ENCODE results near the gene PNKP. TPM values are rescaled to one million over a fixed set of nuclear protein-coding genes. Genes with fewer than 3 reads are reported as not detected.

PNKP gene
- total and polyA plus RNA-seq, 2 of the 8 experiments (the other 6 are each of a cell fraction or from before 2014, with no cell fraction given): 45.8 to 105 TPM

GRCh38 chr19:49816590-49816989 is 50.8 kb downstream of the PNKP start:
- Histone ChIP-seq H2BK20ac (ENCODE audit: low read length) (no peak overlapping the region), H3K18ac (ENCODE audit: extremely low read depth, low read length) (no peak overlapping the region), H3K27ac (ENCODE audit: low read depth, low read length) (no peak overlapping the region), H4K20me1 (replicated peaks in 1 of 2; ENCODE audit: control insufficient read depth in 1 of 2, insufficient read depth in 2 of 2, low read length in 2 of 2) (no peaks in the 10 kb centered on the region), H4K8ac (ENCODE audit: extremely low read depth, insufficient read depth, low read length) (peak overlapping the region; percentile 48; the same call in 1 of the 2 replicates), H4K91ac (replicated peaks; ENCODE audit: insufficient read length, low read length) (no peak overlapping the region), H2BK120ac (replicated peaks; ENCODE audit: low read depth, low read length) (no peak overlapping the region), H3K27me3 (replicated peaks in 1 of 4; ENCODE audit: control insufficient read depth in 3 of 4, extremely low read depth in 1 of 4, insufficient read depth in 3 of 4, low read length in 3 of 4) (no peaks in the 10 kb centered on the region), H3K4me2 (ENCODE audit: insufficient read depth in 1 of 2, low read depth in 2 of 2, low read length in 2 of 2) (peak overlapping the region; percentile 58 to 78; a peak in 2 of 4 replicates), H3K36me3 (ENCODE audit: control insufficient read depth in 2 of 4, insufficient read depth in 4 of 4, low read length in 3 of 4) (peaks cover 0 to 3% (median 0%) of the 10 kb centered on the region in 4 experiments; a peak in 2 of 8 replicates), H2AK5ac (ENCODE audit: low read depth, low read length) (no peak overlapping the region), H3K79me2 (ENCODE audit: control insufficient read depth in 1 of 2, insufficient read depth in 2 of 2, low read length in 2 of 2) (peaks cover 0 to 16% of the 10 kb centered on the region in 2 experiments; a peak in 3 of 4 replicates), H3K4me3 (ENCODE audit: extremely low read depth in 1 of 4, insufficient read depth in 2 of 4, low read depth in 3 of 4, low read length in 4 of 4) (no peak overlapping the region; a peak in 1 of 8 replicates), H3K23ac (ENCODE audit: insufficient read length) (no peak overlapping the region), H2AFZ (ENCODE audit: low read length) (no peak overlapping the region), H2BK15ac (ENCODE audit: low read length) (no peak overlapping the region), H3K23me2 (ENCODE audit: low read depth, low read length) (peaks cover 2% of the 10 kb centered on the region), H2BK5ac (ENCODE audit: low read depth, low read length) (no peak overlapping the region; the same call in 1 of the 2 replicates), H4K5ac (ENCODE audit: insufficient read length, low read depth, low read length) (no peak overlapping the region), H3K9ac (replicated peaks in 1 of 4; ENCODE audit: extremely low read depth in 1 of 4, low read depth in 3 of 4, low read length in 3 of 4) (no peak overlapping the region), H3K9me3 (ENCODE audit: insufficient read depth in 2 of 2, low read depth in 1 of 2, low read length in 1 of 2) (no peaks in the 10 kb centered on the region), H3K4ac (replicated peaks; ENCODE audit: insufficient read length, low read depth, low read length) (no peak overlapping the region), H3K4me1 (replicated peaks in 1 of 4; ENCODE audit: control insufficient read depth in 3 of 4, insufficient read depth in 4 of 4, low read length in 3 of 4) (peaks cover 4 to 11% (median 6%) of the 10 kb centered on the region in 4 experiments), H3K56ac (replicated peaks; ENCODE audit: insufficient read length, low read depth, low read length) (no peak overlapping the region), H2BK12ac (ENCODE audit: low read depth, low read length) (peak overlapping the region; percentile 35; the same call in 1 of the 2 replicates), H3K14ac (ENCODE audit: insufficient read length) (no peak overlapping the region), H3K79me1 (ENCODE audit: low read depth, low read length) (peaks cover 9% of the 10 kb centered on the region)
- ChIA-PET POLR2A (ENCODE audit: partially characterized antibody) (interaction anchor here (1.1 kb wide), 1 partner anchor 73 kb away, joined by 3 read pairs; no protein-coding TSS in a partner anchor), CTCF (ENCODE audit: partially characterized antibody) (no interaction called here)
- TF ChIP-seq EZH2 (IDR thresholded peaks at IDR 0.05; ENCODE audit: low read depth, low read length, severe bottlenecking) (no peak), ZNF274 (IDR thresholded peaks at IDR 0.05; ENCODE audit: borderline replicate concordance, extremely low read depth, low read length) (no peak), BRCA1 (IDR thresholded peaks at IDR 0.05; ENCODE audit: low read depth, low read length) (no peak), NRF1 (IDR thresholded peaks at IDR 0.05; ENCODE audit: low read depth, low read length) (no peak), FOSL1 (IDR thresholded peaks at IDR 0.05; ENCODE audit: insufficient read depth, low read depth, low read length) (no peak), RNF2 (IDR thresholded peaks at IDR 0.05; ENCODE audit: borderline replicate concordance, low read depth, low read length, missing control alignments, poor library complexity, severe bottlenecking) (no peak), TAF7 (optimal IDR thresholded peaks at IDR 0.05; ENCODE audit: borderline replicate concordance, low read depth, low read length) (no peak), GABPA (IDR thresholded peaks at IDR 0.05; ENCODE audit: borderline replicate concordance, insufficient read depth, low read length) (no peak)
- WGBS, 2 experiments (ENCODE audit: extremely low coverage in 1 of 2, insufficient coverage in 1 of 2, insufficient read length in 1 of 2, insufficient replicate concordance in 2 of 2, low coverage in 1 of 2, low lambda C conversion rate in 2 of 2, missing lambda C conversion rate in 1 of 2): 89% methylated on average over 14 of the region's 14 CpGs; no CpG with 5 or more reads in 1 of the 2 experiments
- DNase-seq (ENCODE audit: low read depth in 1 of 2, low spot score in 2 of 2) (no peak), FAIRE-seq (no peak)

Data from H1 (cell line).